BLaER1 (cell line): ENCODE data around the gene TAC4.

Experiments
- H3K27ac ChIP-seq: shearing (Covaris generic); formaldehyde crosslinking; 2 replicates; pipeline ENCODE4 v1.8.1; 2022
- H3K27me3 ChIP-seq: shearing (Covaris generic); formaldehyde crosslinking; 2 replicates; pipeline ENCODE4 v1.8.1; 2022
- H3K36me3 ChIP-seq: shearing (Covaris generic); formaldehyde crosslinking; 2 replicates; pipeline ENCODE4 v1.8.1; 2022
- H3K4me1 ChIP-seq: shearing (Covaris generic); formaldehyde crosslinking; 2 replicates; pipeline ENCODE4 v1.8.1; 2022
- H3K4me2 ChIP-seq: shearing (Covaris generic); formaldehyde crosslinking; 2 replicates; pipeline ENCODE4 v1.8.1; 2022
- H3K4me3 ChIP-seq: shearing (Covaris generic); formaldehyde crosslinking; 2 replicates; pipeline ENCODE4 v1.8.1; 2022
- H3K9ac ChIP-seq: shearing (Covaris generic); formaldehyde crosslinking; 2 replicates; pipeline ENCODE4 v1.8.1; 2022
- H3K9me3 ChIP-seq: shearing (Covaris generic); formaldehyde crosslinking; 2 replicates; pipeline ENCODE4 v1.8.1; 2022
- H4K20me1 ChIP-seq: shearing (Covaris generic); formaldehyde crosslinking; 2 replicates; pipeline ENCODE4 v1.8.1; 2022
- Cebpa-rat ChIP-seq: shearing (Covaris generic); IDR thresholded peaks from 2 replicates; pipeline ENCODE4 v1.8.1; 2022

The TAC4 gene

GRCh38 chr17:49793309-49793708 is 54.6 kb downstream of the TAC4 start:
- H3K4me2 ChIP-seq, result no peak overlapping the region
- H3K9ac ChIP-seq, result no peak overlapping the region
- TF ChIP-seq Cebpa-rat, result no peak
- no peak overlapping the region for H3K4me3 ChIP-seq
- H3K36me3 ChIP-seq, result peaks cover 88% of the 10 kb centered on the region
- peaks cover 92% of the 10 kb centered on the region for H4K20me1 ChIP-seq
- no peaks in the 10 kb centered on the region for H3K9me3 ChIP-seq
- H3K4me1 ChIP-seq, result peaks cover 16% of the 10 kb centered on the region
- no peaks in the 10 kb centered on the region for H3K27me3 ChIP-seq
- H3K27ac ChIP-seq, result no peak overlapping the region

GRCh38 chr17:49789243-49789578 is 58.7 kb downstream of the TAC4 start:
- H3K9ac ChIP-seq, result no peak overlapping the region; the same call in 1 of the 2 replicates
- no peak for TF ChIP-seq Cebpa-rat
- peaks cover 47% of the 10 kb centered on the region for H3K36me3 ChIP-seq
- H3K4me2 ChIP-seq, result peak overlapping the region; percentile 82
- no peaks in the 10 kb centered on the region for H3K27me3 ChIP-seq
- H3K9me3 ChIP-seq, result no peaks in the 10 kb centered on the region
- H3K4me3 ChIP-seq, result peak overlapping the region; percentile 88
- H3K27ac ChIP-seq, result no peak overlapping the region
- peaks cover 47% of the 10 kb centered on the region for H3K4me1 ChIP-seq
- peaks cover 51% of the 10 kb centered on the region for H4K20me1 ChIP-seq

DNA sequence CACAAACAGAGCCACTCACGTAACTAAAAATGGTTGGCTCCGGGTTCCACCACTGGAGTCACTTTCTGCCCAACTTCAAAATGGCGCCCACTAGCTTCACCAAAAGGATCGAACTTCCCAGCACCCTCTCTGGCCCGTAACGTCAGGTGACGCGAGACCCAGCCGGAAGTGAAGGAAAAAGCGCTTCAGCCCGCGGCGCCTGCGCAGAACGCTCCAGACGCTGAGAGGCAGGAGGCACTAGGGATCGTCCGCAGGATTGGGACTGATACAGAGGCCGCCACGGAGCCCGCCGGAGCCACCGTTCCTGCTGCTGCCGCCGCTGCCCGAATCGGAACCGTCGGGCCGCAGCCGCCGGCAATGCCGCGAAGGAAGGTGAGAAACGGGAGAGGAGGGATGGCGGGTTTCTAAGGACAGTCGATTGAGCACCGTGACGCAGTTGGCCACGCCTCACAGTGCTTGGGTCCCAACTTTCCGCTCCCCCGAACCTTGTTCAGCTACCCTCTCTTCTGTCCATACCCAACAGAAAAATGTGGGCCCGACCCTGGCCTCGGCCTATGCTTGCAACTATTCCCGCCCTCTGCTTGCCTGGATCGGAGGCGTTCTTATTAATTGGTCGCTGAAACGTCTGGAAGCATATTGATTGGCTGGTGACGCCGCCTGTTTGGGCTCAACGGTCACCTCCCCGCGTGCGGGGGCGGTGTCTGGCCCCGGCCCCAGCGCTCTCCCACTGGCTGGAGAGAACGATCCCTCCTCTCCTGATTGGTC is 59.2 kb downstream of the TAC4 start, which contains the start of gene KAT7:
Gene KAT7, plus strand, starts transcription at position 204 of the 765 bp plus-strand sequence. Its CDS starts 154 bp downstream, at position 358.
- peak within 1 kb of the TSS; percentile 88 for H3K4me3 ChIP-seq
- H3K27me3 ChIP-seq, result no peaks in the 10 kb centered on the region
- no peaks in the 10 kb centered on the region for H3K9me3 ChIP-seq
- peaks cover 46% of the 10 kb centered on the region for H4K20me1 ChIP-seq
- peaks cover 53% of the 10 kb centered on the region for H3K4me1 ChIP-seq
- peaks cover 41% of the 10 kb centered on the region for H3K36me3 ChIP-seq
- TF ChIP-seq Cebpa-rat, result no peak
- H3K27ac ChIP-seq, result peak within 1 kb of the TSS; percentile 97
- H3K4me2 ChIP-seq, result peak within 1 kb of the TSS; percentile 93
- H3K9ac ChIP-seq, result peak within 1 kb of the TSS; percentile 97
